Dendritic cell treated with granulocyte-macrophage colony-stimulating factor and Interleukin-4, amounts not matched to agents 40 ng/mL and 50 ng/mL, for 4 days (primary cell): ENCODE data around the gene SPRY1.

Source experiments
- H3K27ac Mint-ChIP-seq: one replicate; pipeline ENCODE4 v1.8.0; 2022; ENCODE audit warnings: mild to moderate bottlenecking, mixed read lengths
- H3K27me3 Mint-ChIP-seq: one replicate; pipeline ENCODE4 v1.8.0; 2022; ENCODE audit warnings: mild to moderate bottlenecking, mixed read lengths
- H3K36me3 Mint-ChIP-seq: one replicate; pipeline ENCODE4 v1.8.0; 2022; ENCODE audit warnings: low read depth, mixed read lengths
- H3K4me1 Mint-ChIP-seq: one replicate; pipeline ENCODE4 v1.8.0; 2022; ENCODE audit warnings: low read depth, mixed read lengths
- H3K4me3 Mint-ChIP-seq: one replicate; pipeline ENCODE4 v1.8.0; 2022; ENCODE audit warnings: mild to moderate bottlenecking, moderate library complexity, mixed read lengths
- H3K9me3 Mint-ChIP-seq: one replicate; pipeline ENCODE4 v1.8.0; 2022; ENCODE audit warnings: mixed read lengths
- intact Hi-C: fragments of 100-400 bp; cut with micrococcal nuclease; formaldehyde crosslinking; loops from one replicate; pipeline ENCODE4 v1.15.0; 2022

The SPRY1 gene

GRCh38 chr4:123396307-123397143, at the start of gene SPRY1:
SPRY1 (plus strand) TSS chr4:123396795; CDS start chr4:123401592, 4,797 bp downstream.
- intact Hi-C loops, result loop anchor here (5.0 to 10.0 kb wide), 3 partner anchors 51 to 868 kb away; no protein-coding TSS in a partner anchor
- Mint-ChIP-seq H3K27me3 (peaks cover 41% of the 10 kb centered on the region), H3K9me3 (no peaks in the 10 kb centered on the region), H3K4me3 (peak within 1 kb of the TSS; percentile 73), H3K4me1 (peaks cover 23% of the 10 kb centered on the region), H3K27ac (peak within 1 kb of the TSS; percentile 57), H3K36me3 (no peaks in the 10 kb centered on the region)

- H3K4me1 Mint-ChIP-seq, result peaks cover 11% of the 10 kb centered on the region
- intact Hi-C loops, result no loop called here
Measured at GRCh38 chr4:123346951-123347350, 49.6 kb upstream of the SPRY1 start.

GRCh38 chr4:123348946-123349345, 47.6 kb upstream of the SPRY1 start:
- Mint-ChIP-seq H3K27ac (no peak overlapping the region), H3K4me3 (no peak overlapping the region), H3K4me1 (peaks cover 16% of the 10 kb centered on the region), H3K36me3 (no peaks in the 10 kb centered on the region), H3K27me3 (peaks cover 2% of the 10 kb centered on the region), H3K9me3 (no peaks in the 10 kb centered on the region)
- intact Hi-C loops, result no loop called here

More at GRCh38 chr4:123346951-123347350, 49.6 kb upstream of the SPRY1 start:
- Mint-ChIP-seq H3K4me3 (no peak overlapping the region), H3K9me3 (no peaks in the 10 kb centered on the region), H3K27ac (no peak overlapping the region), H3K36me3 (no peaks in the 10 kb centered on the region), H3K27me3 (peaks cover 2% of the 10 kb centered on the region)

DNA sequence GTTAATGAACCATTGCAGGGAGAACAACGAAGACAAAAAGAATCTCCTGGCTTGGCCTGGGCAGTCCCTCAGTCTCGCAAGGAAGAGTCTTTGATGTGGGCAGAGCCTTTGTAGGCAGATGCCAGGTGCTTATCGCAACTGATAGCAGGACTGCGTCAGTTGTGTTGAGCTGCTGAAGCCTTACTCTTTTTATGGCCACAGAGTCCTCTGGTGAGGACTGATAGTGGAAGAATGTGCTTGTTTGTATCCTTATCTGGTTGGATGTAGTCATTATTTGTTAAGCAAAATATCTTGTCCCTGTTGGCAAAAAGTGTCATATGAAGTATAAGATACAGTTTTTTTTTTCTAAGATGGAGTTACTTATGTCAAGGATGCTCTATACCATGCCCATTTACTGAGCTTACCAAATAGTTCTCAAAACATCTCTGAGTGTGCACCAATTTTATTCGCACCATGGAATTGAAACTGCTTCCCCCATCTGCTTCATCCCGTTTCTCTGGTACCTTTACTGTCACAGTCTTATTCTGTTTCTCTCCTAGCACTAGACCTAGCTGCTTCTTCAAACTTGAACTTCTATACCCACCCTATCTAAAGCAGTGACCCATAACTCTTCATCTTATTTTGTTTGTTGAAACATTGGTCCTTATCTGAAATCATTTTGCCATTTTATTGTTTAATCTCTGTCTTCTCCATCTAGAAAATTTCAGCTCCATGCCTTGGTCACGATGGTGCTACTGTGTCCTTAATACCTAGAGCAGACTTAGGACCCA, 47.0 kb upstream of the SPRY1 start:
- peaks cover 11% of the 10 kb centered on the region for H3K4me1 Mint-ChIP-seq
- H3K4me3 Mint-ChIP-seq, result no peak overlapping the region
- intact Hi-C loops, result no loop called here

DNA sequence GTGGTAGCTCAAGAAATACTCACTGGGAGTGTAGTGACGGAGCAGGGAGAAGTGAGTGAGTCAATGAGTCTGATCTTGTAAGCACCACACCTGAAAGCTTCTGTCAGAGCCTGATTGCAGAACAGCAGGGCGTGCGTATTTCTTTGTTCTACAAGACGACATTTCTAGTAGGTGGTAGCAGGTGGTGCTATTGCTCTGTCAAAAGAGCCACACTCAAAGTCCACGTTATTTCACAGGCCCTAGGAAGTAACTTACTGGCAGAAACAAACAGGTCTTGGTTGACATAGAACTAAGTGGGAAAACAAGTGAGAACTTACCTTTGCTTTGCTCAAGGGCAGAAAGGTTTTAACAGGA, 46.4 kb upstream of the SPRY1 start:
- no peaks in the 10 kb centered on the region for H3K9me3 Mint-ChIP-seq
- peaks cover 2% of the 10 kb centered on the region for H3K27me3 Mint-ChIP-seq
- H3K27ac Mint-ChIP-seq, result no peak overlapping the region
- peaks cover 11% of the 10 kb centered on the region for H3K4me1 Mint-ChIP-seq
- intact Hi-C loops, result no loop called here
- H3K36me3 Mint-ChIP-seq, result no peaks in the 10 kb centered on the region
- no peak overlapping the region for H3K4me3 Mint-ChIP-seq

More for the DNA sequence above, 47.0 kb upstream of the SPRY1 start:
- peaks cover 2% of the 10 kb centered on the region for H3K27me3 Mint-ChIP-seq
- H3K27ac Mint-ChIP-seq, result no peak overlapping the region
- H3K36me3 Mint-ChIP-seq, result no peaks in the 10 kb centered on the region
- H3K9me3 Mint-ChIP-seq, result no peaks in the 10 kb centered on the region

- Mint-ChIP-seq H3K9me3 (no peaks in the 10 kb centered on the region), H3K4me1 (peaks cover 11% of the 10 kb centered on the region), H3K27ac (no peak overlapping the region), H3K4me3 (no peak overlapping the region), H3K27me3 (peaks cover 2% of the 10 kb centered on the region), H3K36me3 (no peaks in the 10 kb centered on the region)
- intact Hi-C loops, result no loop called here
Measured at GRCh38 chr4:123350726-123351125, 45.9 kb upstream of the SPRY1 start.

DNA sequence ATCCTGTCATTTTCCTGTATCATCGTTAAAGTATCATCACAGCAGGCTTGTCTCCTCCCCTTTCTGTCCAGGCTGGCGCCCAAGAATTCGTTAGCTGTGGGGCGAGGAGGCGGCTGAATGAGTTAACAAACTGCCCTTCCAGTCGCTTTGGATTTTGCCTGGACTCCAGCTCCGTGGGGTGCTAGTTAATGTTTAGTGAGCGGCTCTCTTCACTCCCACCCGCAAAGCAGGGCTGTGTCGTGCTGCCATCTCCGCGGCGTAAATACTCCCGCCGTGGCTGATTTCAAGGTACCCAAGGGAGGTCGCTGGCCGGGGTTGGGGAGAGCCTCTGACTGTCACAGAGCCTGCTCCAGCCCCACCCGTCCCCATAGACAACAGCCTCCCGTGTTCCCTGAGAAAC, 44.9 kb upstream of the SPRY1 start:
- H3K9me3 Mint-ChIP-seq, result no peaks in the 10 kb centered on the region
- no peak overlapping the region for H3K4me3 Mint-ChIP-seq
- peaks cover 2% of the 10 kb centered on the region for H3K27me3 Mint-ChIP-seq
- intact Hi-C loops, result no loop called here
- H3K4me1 Mint-ChIP-seq, result peaks cover 11% of the 10 kb centered on the region
- no peaks in the 10 kb centered on the region for H3K36me3 Mint-ChIP-seq
- H3K27ac Mint-ChIP-seq, result no peak overlapping the region

GRCh38 chr4:123352240-123352945, 44.2 kb upstream of the SPRY1 start:
- Mint-ChIP-seq H3K27ac (peak overlapping the region; percentile 21), H3K9me3 (no peaks in the 10 kb centered on the region)
- intact Hi-C loops, result no loop called here

GRCh38 chr4:123352966-123353365, 43.6 kb upstream of the SPRY1 start:
- intact Hi-C loops, result no loop called here
- Mint-ChIP-seq H3K9me3 (no peaks in the 10 kb centered on the region), H3K27ac (no peak overlapping the region)

More at GRCh38 chr4:123352240-123352945, 44.2 kb upstream of the SPRY1 start:
- Mint-ChIP-seq H3K27me3 (peaks cover 2% of the 10 kb centered on the region), H3K4me3 (no peak overlapping the region), H3K36me3 (no peaks in the 10 kb centered on the region), H3K4me1 (peaks cover 11% of the 10 kb centered on the region)

DNA sequence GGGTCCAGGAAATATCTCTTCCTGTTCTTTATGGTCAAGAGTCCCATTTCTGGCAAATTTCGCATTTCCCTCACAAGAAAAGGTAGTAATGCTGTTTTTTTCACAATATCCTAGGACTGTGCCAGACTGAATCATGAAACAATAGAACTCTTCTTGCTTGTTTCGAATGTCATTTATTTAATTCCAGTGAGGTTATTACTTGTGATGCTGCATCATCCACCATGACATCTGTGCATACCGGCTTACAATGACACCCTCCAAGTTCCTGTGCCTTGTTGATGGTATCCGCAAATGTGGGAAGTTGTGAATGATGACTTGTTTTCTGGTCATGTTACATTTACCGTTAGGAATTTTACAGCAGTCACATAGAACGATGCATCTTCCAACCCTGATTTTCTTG, 42.9 kb upstream of the SPRY1 start:
- intact Hi-C loops, result no loop called here
- H3K4me1 Mint-ChIP-seq, result peaks cover 11% of the 10 kb centered on the region

More at GRCh38 chr4:123352966-123353365, 43.6 kb upstream of the SPRY1 start:
- peaks cover 11% of the 10 kb centered on the region for H3K4me1 Mint-ChIP-seq
- H3K4me3 Mint-ChIP-seq, result no peak overlapping the region
- peaks cover 2% of the 10 kb centered on the region for H3K27me3 Mint-ChIP-seq
- no peaks in the 10 kb centered on the region for H3K36me3 Mint-ChIP-seq

DNA sequence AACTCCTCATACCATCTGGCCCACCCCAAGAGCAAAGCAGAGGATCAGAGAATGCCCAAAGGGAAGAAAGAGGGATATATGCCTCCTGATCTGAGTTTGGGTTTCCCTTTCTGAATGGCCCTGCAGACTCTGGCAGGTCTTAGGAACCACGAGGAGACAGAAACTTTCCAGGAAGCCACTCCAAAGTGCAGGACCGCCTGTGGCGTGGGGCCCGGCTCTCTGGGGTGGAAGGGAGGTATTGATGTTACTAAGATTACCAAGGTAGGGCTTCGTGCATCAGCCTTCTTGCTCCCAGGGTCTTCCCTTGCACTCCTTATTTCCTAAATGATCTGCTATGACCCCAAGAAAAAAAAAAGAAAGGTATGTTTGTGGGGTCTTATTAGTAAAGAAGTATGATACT, 41.9 kb upstream of the SPRY1 start:
- Mint-ChIP-seq H3K27ac (no peak overlapping the region), H3K36me3 (no peaks in the 10 kb centered on the region), H3K4me1 (peaks cover 13% of the 10 kb centered on the region), H3K27me3 (no peaks in the 10 kb centered on the region), H3K4me3 (no peak overlapping the region), H3K9me3 (no peaks in the 10 kb centered on the region)
- intact Hi-C loops, result no loop called here

More for the DNA sequence above, 42.9 kb upstream of the SPRY1 start:
- Mint-ChIP-seq H3K27me3 (peaks cover 2% of the 10 kb centered on the region), H3K27ac (no peak overlapping the region), H3K36me3 (no peaks in the 10 kb centered on the region), H3K4me3 (no peak overlapping the region), H3K9me3 (no peaks in the 10 kb centered on the region)

GRCh38 chr4:123356921-123357320, 39.7 kb upstream of the SPRY1 start:
- H3K4me3 Mint-ChIP-seq, result no peak overlapping the region
- peak overlapping the region; percentile 6 for H3K27ac Mint-ChIP-seq
- intact Hi-C loops, result no loop called here

DNA sequence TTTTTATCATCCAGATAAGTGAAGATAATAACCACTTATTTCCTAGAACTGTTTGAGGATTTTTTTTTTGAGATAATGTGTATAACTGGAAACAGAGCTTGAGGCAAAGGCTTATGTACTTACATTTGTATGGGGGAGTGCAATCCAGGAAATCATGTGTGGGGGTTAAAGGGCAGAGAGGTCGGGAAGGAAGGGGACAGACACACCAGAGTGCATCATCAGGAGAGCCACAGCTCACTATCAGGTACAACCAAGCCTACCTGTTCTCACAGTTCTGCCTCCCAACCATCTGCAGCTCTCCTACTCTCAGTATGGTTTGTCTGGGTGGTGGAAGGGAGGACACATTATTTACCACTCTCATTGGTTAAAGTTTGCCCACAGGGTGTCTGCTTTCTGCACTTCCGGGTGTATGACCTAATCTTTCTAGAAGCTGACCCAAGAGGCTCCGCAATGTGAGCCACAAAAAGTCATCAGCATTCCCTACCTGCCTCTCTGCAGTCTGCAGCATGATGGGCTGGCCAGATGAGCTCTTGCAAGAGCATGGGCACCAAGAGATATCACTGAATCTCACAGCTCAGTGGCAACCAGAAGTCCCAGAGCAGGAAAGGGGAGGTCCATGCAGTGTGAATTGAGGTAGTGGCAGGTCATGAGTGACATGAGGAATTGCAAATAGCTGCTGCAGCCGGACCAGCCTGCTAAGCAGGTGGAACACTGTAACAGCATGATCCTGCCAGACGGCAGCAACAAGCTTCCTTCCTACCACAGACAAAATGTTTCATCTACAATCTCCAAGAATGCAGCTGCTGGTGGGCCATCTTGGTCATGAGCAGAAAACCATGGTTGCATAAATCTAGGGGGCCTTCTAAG, 36.9 kb upstream of the SPRY1 start:
- Mint-ChIP-seq H3K27ac (no peak overlapping the region), H3K4me3 (no peak overlapping the region), H3K27me3 (no peaks in the 10 kb centered on the region), H3K4me1 (peaks cover 15% of the 10 kb centered on the region), H3K9me3 (no peaks in the 10 kb centered on the region), H3K36me3 (no peaks in the 10 kb centered on the region)
- intact Hi-C loops, result no loop called here

More at GRCh38 chr4:123356921-123357320, 39.7 kb upstream of the SPRY1 start:
- H3K9me3 Mint-ChIP-seq, result no peaks in the 10 kb centered on the region
- H3K27me3 Mint-ChIP-seq, result no peaks in the 10 kb centered on the region
- no peaks in the 10 kb centered on the region for H3K36me3 Mint-ChIP-seq
- peaks cover 26% of the 10 kb centered on the region for H3K4me1 Mint-ChIP-seq
